WTC11 (cell line): ENCODE measurements around the gene HFE. TPM values are rescaled to one million over a fixed set of nuclear protein-coding genes. Genes with fewer than 3 reads are reported as not detected.
A peak's percentile ranks its signal among the peaks of the same experiment; 100 is the strongest.

Experiments
- ATAC-seq: fragments of 200-7000 bp; cut with Tn5 transposase; 2 replicates; pipeline ENCODE4 v1.10.0; 2021; ENCODE audit warnings: mild to moderate bottlenecking, moderate library complexity
- Bru-seq: library from RNA; stranded (reverse); fragments of 400-500 nt; gene quantifications from one replicate; lab custom pipeline; 2021; lab: Mats Ljungman, UMichigan
- CTCF ChIA-PET: fragments of 300-600 bp; sonication (Branson Sonifier 250); formaldehyde crosslinking; loops from one replicate; lab custom pipeline; 2021; ENCODE audit warnings: antibody characterized with exemption; lab: Charles Lee
- POLR2A ChIA-PET: fragments of 350-600 bp; sonication (Branson Sonifier 250); formaldehyde crosslinking; loops from one replicate; lab custom pipeline; 2021; ENCODE audit warnings: antibody characterized with exemption; lab: Charles Lee
- DNase-seq: peaks from one replicate; pipeline ENCODE4 v3.0.0; 2021; ENCODE audit warnings: low spot score
- H3K27ac Mint-ChIP-seq: 2 replicates; pipeline ENCODE4 v1.8.0; 2021; ENCODE audit warnings: mixed read lengths
- H3K27me3 Mint-ChIP-seq: 2 replicates; pipeline ENCODE4 v1.8.0; 2021; ENCODE audit warnings: low read depth, mild to moderate bottlenecking, moderate library complexity, mixed read lengths
- H3K36me3 Mint-ChIP-seq: 2 replicates; pipeline ENCODE4 v1.8.0; 2021; ENCODE audit warnings: mixed read lengths
- H3K4me1 Mint-ChIP-seq: 2 replicates; pipeline ENCODE4 v1.8.0; 2022; ENCODE audit warnings: mixed read lengths
- H3K4me3 Mint-ChIP-seq: 2 replicates; pipeline ENCODE4 v1.8.0; 2021; ENCODE audit warnings: mild to moderate bottlenecking, moderate library complexity, mixed read lengths
- H3K9me3 Mint-ChIP-seq: 2 replicates; pipeline ENCODE4 v1.8.0; 2021; ENCODE audit warnings: mixed read lengths
- CBFB ChIP-seq: sonication (generic); formaldehyde crosslinking; IDR thresholded peaks from 2 replicates; pipeline ENCODE4 v1.8.1; 2022; ENCODE audit warnings: mild to moderate bottlenecking, low read depth, missing genetic modification reagents
- ESRRA ChIP-seq: sonication (generic); formaldehyde crosslinking; IDR thresholded peaks from 2 replicates; pipeline ENCODE4 v1.8.1; 2022; ENCODE audit warnings: mild to moderate bottlenecking, missing genetic modification reagents, borderline replicate concordance
- ETV6 ChIP-seq: sonication (generic); formaldehyde crosslinking; IDR thresholded peaks from 2 replicates; pipeline ENCODE4 v1.8.1; 2022; ENCODE audit warnings: mild to moderate bottlenecking, missing genetic modification reagents
- GABPB1 ChIP-seq: sonication (generic); formaldehyde crosslinking; IDR thresholded peaks from 2 replicates; pipeline ENCODE4 v1.8.1; 2023; ENCODE audit warnings: mild to moderate bottlenecking, missing genetic modification reagents
- MXD4 ChIP-seq: fragments of 250-450 bp; sonication (Bioruptor Pico); IDR thresholded peaks from 2 replicates; pipeline ENCODE4 v1.8.0; 2021; ENCODE audit warnings: mild to moderate bottlenecking, moderate library complexity, borderline replicate concordance
- NFE2L1 ChIP-seq: sonication (generic); formaldehyde crosslinking; IDR thresholded peaks from 2 replicates; pipeline ENCODE4 v1.8.1; 2023; ENCODE audit warnings: missing genetic modification reagents
- NFYB ChIP-seq: sonication (generic); formaldehyde crosslinking; conservative IDR thresholded peaks from 2 replicates; pipeline ENCODE4 v1.8.0; 2022; ENCODE audit warnings: low read depth, missing genetic modification reagents
- NR1H2 ChIP-seq: sonication (generic); formaldehyde crosslinking; IDR thresholded peaks from 2 replicates; pipeline ENCODE4 v1.9.0; 2021; ENCODE audit warnings: mild to moderate bottlenecking, moderate library complexity, missing genetic modification reagents
- NR2C2 ChIP-seq: sonication (generic); formaldehyde crosslinking; IDR thresholded peaks from 2 replicates; pipeline ENCODE4 v1.8.0; 2022; ENCODE audit warnings: mild to moderate bottlenecking, missing genetic modification reagents
- RORB ChIP-seq: fragments of 250-450 bp; sonication (Bioruptor Pico); IDR thresholded peaks from 2 replicates; pipeline ENCODE4 v1.9.0; 2021; ENCODE audit warnings: mild to moderate bottlenecking
- SMAD3 ChIP-seq: sonication (generic); formaldehyde crosslinking; IDR thresholded peaks from 2 replicates; pipeline ENCODE4 v1.8.0; 2022; ENCODE audit warnings: missing genetic modification reagents, mild to moderate bottlenecking, borderline replicate concordance
- SMAD4 ChIP-seq: sonication (generic); formaldehyde crosslinking; IDR thresholded peaks from 2 replicates; pipeline ENCODE4 v1.8.0; 2022; ENCODE audit warnings: mild to moderate bottlenecking, missing genetic modification reagents
- SP1 ChIP-seq: sonication (generic); formaldehyde crosslinking; conservative IDR thresholded peaks from 2 replicates; pipeline ENCODE4 v1.8.1; 2022; ENCODE audit warnings: missing genetic modification reagents
- ZNF263 ChIP-seq: sonication (generic); formaldehyde crosslinking; IDR thresholded peaks from 2 replicates; pipeline ENCODE4 v1.8.1; 2022; ENCODE audit warnings: low read depth, mild to moderate bottlenecking, moderate library complexity, missing genetic modification reagents
- ZNF416 ChIP-seq: fragments of 250-450 bp; sonication (Bioruptor Pico); IDR thresholded peaks from 2 replicates; pipeline ENCODE4 v1.9.0; 2021; ENCODE audit warnings: mild to moderate bottlenecking, inconsistent platforms
- ZNF671 ChIP-seq: fragments of 250-450 bp; sonication (Bioruptor Pico); IDR thresholded peaks from 2 replicates; pipeline ENCODE4 v1.8.0; 2021; ENCODE audit warnings: mild to moderate bottlenecking
- long read RNA-seq, 3 experiments: library from RNA in 1 of 3; library from capped mRNA in 1 of 3; library from polyadenylated mRNA in 1 of 3; unstranded in 2 of 3; stranded (forward) in 1 of 3; transcript quantifications; one replicate each; pipeline ENCODE4 v2.0.0, GENCODE V29; 2021
- total RNA-seq: library from RNA; stranded (reverse); gene quantifications from 3 replicates; pipeline ENCODE4 v1.2.3, GENCODE V29; 2021
- TF ChIP-seq, protein P1 (sequence below): sonication (generic); formaldehyde crosslinking; IDR thresholded peaks from 2 replicates; pipeline ENCODE4 v1.8.0; 2022; ENCODE audit warnings: mild to moderate bottlenecking, missing genetic modification reagents
- TF ChIP-seq, protein P2 (sequence below): fragments of 200-600 bp; IDR thresholded peaks from 2 replicates; pipeline ENCODE4 v1.8.0; 2022; ENCODE audit warnings: antibody characterized with exemption
- TF ChIP-seq, protein P3 (sequence below): fragments of 250-450 bp; sonication (Bioruptor Pico); IDR thresholded peaks from 2 replicates; pipeline ENCODE4 v1.9.0; 2021; ENCODE audit warnings: moderate library complexity, mild to moderate bottlenecking, inconsistent platforms, borderline replicate concordance
- TF ChIP-seq, protein P4 (sequence below): sonication (generic); formaldehyde crosslinking; IDR thresholded peaks from 2 replicates; pipeline ENCODE4 v1.8.1; 2022; ENCODE audit warnings: missing genetic modification reagents, borderline replicate concordance
- TF ChIP-seq, protein P5 (sequence below): sonication (generic); formaldehyde crosslinking; IDR thresholded peaks from 2 replicates; pipeline ENCODE4 v1.8.1; 2022; ENCODE audit warnings: low read depth, mild to moderate bottlenecking, moderate library complexity, missing genetic modification reagents, borderline replicate concordance
- TF ChIP-seq, protein P6 (sequence below): sonication (generic); formaldehyde crosslinking; IDR thresholded peaks from 2 replicates; pipeline ENCODE4 v1.8.1; 2023; ENCODE audit warnings: mild to moderate bottlenecking, missing genetic modification reagents
- TF ChIP-seq, protein P7 (sequence below): sonication (generic); formaldehyde crosslinking; IDR thresholded peaks from 2 replicates; pipeline ENCODE4 v1.8.0; 2022; ENCODE audit warnings: mild to moderate bottlenecking, missing genetic modification reagents

Gene HFE, protein sequence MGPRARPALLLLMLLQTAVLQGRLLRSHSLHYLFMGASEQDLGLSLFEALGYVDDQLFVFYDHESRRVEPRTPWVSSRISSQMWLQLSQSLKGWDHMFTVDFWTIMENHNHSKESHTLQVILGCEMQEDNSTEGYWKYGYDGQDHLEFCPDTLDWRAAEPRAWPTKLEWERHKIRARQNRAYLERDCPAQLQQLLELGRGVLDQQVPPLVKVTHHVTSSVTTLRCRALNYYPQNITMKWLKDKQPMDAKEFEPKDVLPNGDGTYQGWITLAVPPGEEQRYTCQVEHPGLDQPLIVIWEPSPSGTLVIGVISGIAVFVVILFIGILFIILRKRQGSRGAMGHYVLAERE
- total RNA-seq (1.9 to 2.4 TPM (median 2.0 TPM) in 3 replicates), Bru-seq, nascent RNA (percentile 55 among the genes with signal in this experiment)
- long read RNA-seq, experiment 1, partial matches to known transcripts: 0 of 1 reads
- long read RNA-seq, experiment 1, other reads (novel, unspliced or antisense): 1 of 1 reads
- long read RNA-seq, experiment 2, partial matches to known transcripts: 0 of 1 reads
- long read RNA-seq, experiment 2, other reads (novel, unspliced or antisense): 1 of 1 reads
- long read RNA-seq, experiment 3, partial matches to known transcripts: 1 of 2 reads
- long read RNA-seq, experiment 3, other reads (novel, unspliced or antisense): 1 of 2 reads

DNA sequence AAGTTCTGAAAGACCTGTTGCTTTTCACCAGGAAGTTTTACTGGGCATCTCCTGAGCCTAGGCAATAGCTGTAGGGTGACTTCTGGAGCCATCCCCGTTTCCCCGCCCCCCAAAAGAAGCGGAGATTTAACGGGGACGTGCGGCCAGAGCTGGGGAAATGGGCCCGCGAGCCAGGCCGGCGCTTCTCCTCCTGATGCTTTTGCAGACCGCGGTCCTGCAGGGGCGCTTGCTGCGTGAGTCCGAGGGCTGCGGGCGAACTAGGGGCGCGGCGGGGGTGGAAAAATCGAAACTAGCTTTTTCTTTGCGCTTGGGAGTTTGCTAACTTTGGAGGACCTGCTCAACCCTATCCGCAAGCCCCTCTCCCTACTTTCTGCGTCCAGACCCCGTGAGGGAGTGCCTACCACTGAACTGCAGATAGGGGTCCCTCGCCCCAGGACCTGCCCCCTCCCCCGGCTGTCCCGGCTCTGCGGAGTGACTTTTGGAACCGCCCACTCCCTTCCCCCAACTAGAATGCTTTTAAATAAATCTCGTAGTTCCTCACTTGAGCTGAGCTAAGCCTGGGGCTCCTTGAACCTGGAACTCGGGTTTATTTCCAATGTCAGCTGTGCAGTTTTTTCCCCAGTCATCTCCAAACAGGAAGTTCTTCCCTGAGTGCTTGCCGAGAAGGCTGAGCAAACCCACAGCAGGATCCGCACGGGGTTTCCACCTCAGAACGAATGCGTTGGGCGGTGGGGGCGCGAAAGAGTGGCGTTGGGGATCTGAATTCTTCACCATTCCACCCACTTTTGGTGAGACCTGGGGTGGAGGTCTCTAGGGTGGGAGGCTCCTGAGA is at the start of gene HFE:
Gene HFE, plus strand, starts transcription at position 146 of the 832 bp plus-strand sequence. Its CDS starts 12 bp downstream, at position 158.
- Mint-ChIP-seq H3K27me3 (peaks cover 2% of the 10 kb centered on the region; the same call in 1 of the 2 replicates), H3K4me3 (peak within 1 kb of the TSS; percentile 85), H3K36me3 (peaks cover 4% of the 10 kb centered on the region), H3K9me3 (no peaks in the 10 kb centered on the region), H3K27ac (peak within 1 kb of the TSS; percentile 88), H3K4me1 (peaks cover 20% of the 10 kb centered on the region)
- ATAC-seq (peak; percentile 89), DNase-seq (peak; percentile 66)
- ChIA-PET CTCF (interaction anchor here (0.8 to 1.5 kb wide), 8 partner anchors 9 to 62 kb away, joined by 3 to 4 read pairs (median 3); a partner anchor contains a TSS), POLR2A (interaction anchor here (0.6 to 2.3 kb wide), 7 partner anchors 14 to 71 kb away, joined by 3 to 10 read pairs (median 5); a partner anchor contains a TSS)
- no peak for TF ChIP-seq SMAD3 (CRISPR knock-in tag)
- TF ChIP-seq, protein P1, sequence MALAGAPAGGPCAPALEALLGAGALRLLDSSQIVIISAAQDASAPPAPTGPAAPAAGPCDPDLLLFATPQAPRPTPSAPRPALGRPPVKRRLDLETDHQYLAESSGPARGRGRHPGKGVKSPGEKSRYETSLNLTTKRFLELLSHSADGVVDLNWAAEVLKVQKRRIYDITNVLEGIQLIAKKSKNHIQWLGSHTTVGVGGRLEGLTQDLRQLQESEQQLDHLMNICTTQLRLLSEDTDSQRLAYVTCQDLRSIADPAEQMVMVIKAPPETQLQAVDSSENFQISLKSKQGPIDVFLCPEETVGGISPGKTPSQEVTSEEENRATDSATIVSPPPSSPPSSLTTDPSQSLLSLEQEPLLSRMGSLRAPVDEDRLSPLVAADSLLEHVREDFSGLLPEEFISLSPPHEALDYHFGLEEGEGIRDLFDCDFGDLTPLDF (CRISPR knock-in tag): no peak
- TF ChIP-seq, protein P2, sequence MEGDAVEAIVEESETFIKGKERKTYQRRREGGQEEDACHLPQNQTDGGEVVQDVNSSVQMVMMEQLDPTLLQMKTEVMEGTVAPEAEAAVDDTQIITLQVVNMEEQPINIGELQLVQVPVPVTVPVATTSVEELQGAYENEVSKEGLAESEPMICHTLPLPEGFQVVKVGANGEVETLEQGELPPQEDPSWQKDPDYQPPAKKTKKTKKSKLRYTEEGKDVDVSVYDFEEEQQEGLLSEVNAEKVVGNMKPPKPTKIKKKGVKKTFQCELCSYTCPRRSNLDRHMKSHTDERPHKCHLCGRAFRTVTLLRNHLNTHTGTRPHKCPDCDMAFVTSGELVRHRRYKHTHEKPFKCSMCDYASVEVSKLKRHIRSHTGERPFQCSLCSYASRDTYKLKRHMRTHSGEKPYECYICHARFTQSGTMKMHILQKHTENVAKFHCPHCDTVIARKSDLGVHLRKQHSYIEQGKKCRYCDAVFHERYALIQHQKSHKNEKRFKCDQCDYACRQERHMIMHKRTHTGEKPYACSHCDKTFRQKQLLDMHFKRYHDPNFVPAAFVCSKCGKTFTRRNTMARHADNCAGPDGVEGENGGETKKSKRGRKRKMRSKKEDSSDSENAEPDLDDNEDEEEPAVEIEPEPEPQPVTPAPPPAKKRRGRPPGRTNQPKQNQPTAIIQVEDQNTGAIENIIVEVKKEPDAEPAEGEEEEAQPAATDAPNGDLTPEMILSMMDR: no peak
- TF ChIP-seq, protein P3, sequence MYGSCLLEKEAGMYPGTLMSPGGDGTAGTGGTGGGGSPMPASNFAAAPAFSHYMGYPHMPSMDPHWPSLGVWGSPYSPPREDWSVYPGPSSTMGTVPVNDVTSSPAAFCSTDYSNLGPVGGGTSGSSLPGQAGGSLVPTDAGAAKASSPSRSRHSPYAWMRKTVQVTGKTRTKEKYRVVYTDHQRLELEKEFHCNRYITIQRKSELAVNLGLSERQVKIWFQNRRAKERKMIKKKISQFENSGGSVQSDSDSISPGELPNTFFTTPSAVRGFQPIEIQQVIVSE (CRISPR knock-in tag): no peak
- TF ChIP-seq CBFB (CRISPR knock-in tag): no peak
- no peak for TF ChIP-seq ESRRA (CRISPR knock-in tag)
- TF ChIP-seq MXD4 (CRISPR knock-in tag): no peak
- TF ChIP-seq NR1H2 (CRISPR knock-in tag): no peak
- TF ChIP-seq RORB (CRISPR knock-in tag): no peak
- no peak for TF ChIP-seq NR2C2 (CRISPR knock-in tag)
- TF ChIP-seq, protein P4, sequence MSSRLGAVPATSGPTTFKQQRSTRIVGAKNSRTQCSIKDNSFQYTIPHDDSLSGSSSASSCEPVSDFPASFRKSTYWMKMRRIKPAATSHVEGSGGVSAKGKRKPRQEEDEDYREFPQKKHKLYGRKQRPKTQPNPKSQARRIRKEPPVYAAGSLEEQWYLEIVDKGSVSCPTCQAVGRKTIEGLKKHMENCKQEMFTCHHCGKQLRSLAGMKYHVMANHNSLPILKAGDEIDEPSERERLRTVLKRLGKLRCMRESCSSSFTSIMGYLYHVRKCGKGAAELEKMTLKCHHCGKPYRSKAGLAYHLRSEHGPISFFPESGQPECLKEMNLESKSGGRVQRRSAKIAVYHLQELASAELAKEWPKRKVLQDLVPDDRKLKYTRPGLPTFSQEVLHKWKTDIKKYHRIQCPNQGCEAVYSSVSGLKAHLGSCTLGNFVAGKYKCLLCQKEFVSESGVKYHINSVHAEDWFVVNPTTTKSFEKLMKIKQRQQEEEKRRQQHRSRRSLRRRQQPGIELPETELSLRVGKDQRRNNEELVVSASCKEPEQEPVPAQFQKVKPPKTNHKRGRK (CRISPR knock-in tag): no peak
- TF ChIP-seq ZNF671 (CRISPR knock-in tag): no peak
- no peak for TF ChIP-seq ZNF416 (CRISPR knock-in tag)
- TF ChIP-seq, protein P5, sequence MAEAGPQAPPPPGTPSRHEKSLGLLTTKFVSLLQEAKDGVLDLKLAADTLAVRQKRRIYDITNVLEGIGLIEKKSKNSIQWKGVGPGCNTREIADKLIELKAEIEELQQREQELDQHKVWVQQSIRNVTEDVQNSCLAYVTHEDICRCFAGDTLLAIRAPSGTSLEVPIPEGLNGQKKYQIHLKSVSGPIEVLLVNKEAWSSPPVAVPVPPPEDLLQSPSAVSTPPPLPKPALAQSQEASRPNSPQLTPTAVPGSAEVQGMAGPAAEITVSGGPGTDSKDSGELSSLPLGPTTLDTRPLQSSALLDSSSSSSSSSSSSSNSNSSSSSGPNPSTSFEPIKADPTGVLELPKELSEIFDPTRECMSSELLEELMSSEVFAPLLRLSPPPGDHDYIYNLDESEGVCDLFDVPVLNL (CRISPR knock-in tag): no peak
- 0 out of 2 replicates have a peak, but pooled peaks have one; percentile 24 for TF ChIP-seq SP1
- no peak for TF ChIP-seq ETV6 (CRISPR knock-in tag)
- TF ChIP-seq GABPB1 (CRISPR knock-in tag): peak; percentile 8; the same call in 1 of the 2 replicates
- TF ChIP-seq, protein P6, sequence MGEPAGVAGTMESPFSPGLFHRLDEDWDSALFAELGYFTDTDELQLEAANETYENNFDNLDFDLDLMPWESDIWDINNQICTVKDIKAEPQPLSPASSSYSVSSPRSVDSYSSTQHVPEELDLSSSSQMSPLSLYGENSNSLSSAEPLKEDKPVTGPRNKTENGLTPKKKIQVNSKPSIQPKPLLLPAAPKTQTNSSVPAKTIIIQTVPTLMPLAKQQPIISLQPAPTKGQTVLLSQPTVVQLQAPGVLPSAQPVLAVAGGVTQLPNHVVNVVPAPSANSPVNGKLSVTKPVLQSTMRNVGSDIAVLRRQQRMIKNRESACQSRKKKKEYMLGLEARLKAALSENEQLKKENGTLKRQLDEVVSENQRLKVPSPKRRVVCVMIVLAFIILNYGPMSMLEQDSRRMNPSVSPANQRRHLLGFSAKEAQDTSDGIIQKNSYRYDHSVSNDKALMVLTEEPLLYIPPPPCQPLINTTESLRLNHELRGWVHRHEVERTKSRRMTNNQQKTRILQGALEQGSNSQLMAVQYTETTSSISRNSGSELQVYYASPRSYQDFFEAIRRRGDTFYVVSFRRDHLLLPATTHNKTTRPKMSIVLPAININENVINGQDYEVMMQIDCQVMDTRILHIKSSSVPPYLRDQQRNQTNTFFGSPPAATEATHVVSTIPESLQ: no peak
- TF ChIP-seq, protein P7, sequence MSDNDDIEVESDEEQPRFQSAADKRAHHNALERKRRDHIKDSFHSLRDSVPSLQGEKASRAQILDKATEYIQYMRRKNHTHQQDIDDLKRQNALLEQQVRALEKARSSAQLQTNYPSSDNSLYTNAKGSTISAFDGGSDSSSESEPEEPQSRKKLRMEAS (CRISPR knock-in tag): 0 out of 2 replicates have a peak, but pooled peaks have one; percentile 12
- TF ChIP-seq SMAD4 (CRISPR knock-in tag): no peak
- no peak for TF ChIP-seq NFE2L1 (CRISPR knock-in tag)
- no peak for TF ChIP-seq NFYB (CRISPR knock-in tag)
- TF ChIP-seq ZNF263: no peak
